ENCODE measurements around the gene ANK2.

ANK2 gene

GRCh38 chr4:113270520-113271319 lies 221.3 kb downstream of the ANK2 start:
- Histone ChIP-seq H3K9ac (no peak overlapping the region), H3K4me3 (IDR thresholded peaks at IDR 0.05; ENCODE audit: insufficient read depth, low read depth, low read length) (no peak overlapping the region)
- TF ChIP-seq, protein P1, sequence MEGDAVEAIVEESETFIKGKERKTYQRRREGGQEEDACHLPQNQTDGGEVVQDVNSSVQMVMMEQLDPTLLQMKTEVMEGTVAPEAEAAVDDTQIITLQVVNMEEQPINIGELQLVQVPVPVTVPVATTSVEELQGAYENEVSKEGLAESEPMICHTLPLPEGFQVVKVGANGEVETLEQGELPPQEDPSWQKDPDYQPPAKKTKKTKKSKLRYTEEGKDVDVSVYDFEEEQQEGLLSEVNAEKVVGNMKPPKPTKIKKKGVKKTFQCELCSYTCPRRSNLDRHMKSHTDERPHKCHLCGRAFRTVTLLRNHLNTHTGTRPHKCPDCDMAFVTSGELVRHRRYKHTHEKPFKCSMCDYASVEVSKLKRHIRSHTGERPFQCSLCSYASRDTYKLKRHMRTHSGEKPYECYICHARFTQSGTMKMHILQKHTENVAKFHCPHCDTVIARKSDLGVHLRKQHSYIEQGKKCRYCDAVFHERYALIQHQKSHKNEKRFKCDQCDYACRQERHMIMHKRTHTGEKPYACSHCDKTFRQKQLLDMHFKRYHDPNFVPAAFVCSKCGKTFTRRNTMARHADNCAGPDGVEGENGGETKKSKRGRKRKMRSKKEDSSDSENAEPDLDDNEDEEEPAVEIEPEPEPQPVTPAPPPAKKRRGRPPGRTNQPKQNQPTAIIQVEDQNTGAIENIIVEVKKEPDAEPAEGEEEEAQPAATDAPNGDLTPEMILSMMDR (conservative IDR thresholded peaks at IDR 0.05; ENCODE audit: low read depth, low read length) = no peak

GRCh38 chr4:113272523-113272922 lies 223.1 kb downstream of the ANK2 start:
- no peaks in the 10 kb centered on the region for H3K27me3 ChIP-seq (ENCODE audit: insufficient read depth, low read depth)
- no peak overlapping the region for H3K27ac ChIP-seq
- no peak overlapping the region for H3K4me3 ChIP-seq (IDR thresholded peaks at IDR 0.05; ENCODE audit: insufficient read depth, low read depth, low read length)
- H3K4me1 ChIP-seq (ENCODE audit: low read depth, poor library complexity, severe bottlenecking) = no peaks in the 10 kb centered on the region
- no peak overlapping the region for H3K9ac ChIP-seq
- H3K79me2 ChIP-seq (ENCODE audit: insufficient read depth, low read depth) = no peaks in the 10 kb centered on the region
- TF ChIP-seq, protein P1 (conservative IDR thresholded peaks at IDR 0.05; ENCODE audit: low read depth, low read length) = no peak
- no peak overlapping the region for H3K4me2 ChIP-seq
- no peak overlapping the region for H2AFZ ChIP-seq (ENCODE audit: low read depth)
- no peaks in the 10 kb centered on the region for H4K20me1 ChIP-seq (ENCODE audit: insufficient read depth)
- no peaks in the 10 kb centered on the region for H3K36me3 ChIP-seq (ENCODE audit: insufficient read depth)

More at GRCh38 chr4:113270520-113271319, 221.3 kb downstream of the ANK2 start:
- Histone ChIP-seq H3K79me2 (ENCODE audit: insufficient read depth, low read depth) (no peaks in the 10 kb centered on the region), H3K36me3 (ENCODE audit: insufficient read depth) (no peaks in the 10 kb centered on the region), H3K27me3 (ENCODE audit: insufficient read depth, low read depth) (no peaks in the 10 kb centered on the region), H3K4me2 (no peak overlapping the region), H3K4me1 (ENCODE audit: low read depth, poor library complexity, severe bottlenecking) (no peaks in the 10 kb centered on the region), H4K20me1 (ENCODE audit: insufficient read depth) (no peaks in the 10 kb centered on the region), H3K27ac (no peak overlapping the region), H2AFZ (ENCODE audit: low read depth) (no peak overlapping the region)

DNA sequence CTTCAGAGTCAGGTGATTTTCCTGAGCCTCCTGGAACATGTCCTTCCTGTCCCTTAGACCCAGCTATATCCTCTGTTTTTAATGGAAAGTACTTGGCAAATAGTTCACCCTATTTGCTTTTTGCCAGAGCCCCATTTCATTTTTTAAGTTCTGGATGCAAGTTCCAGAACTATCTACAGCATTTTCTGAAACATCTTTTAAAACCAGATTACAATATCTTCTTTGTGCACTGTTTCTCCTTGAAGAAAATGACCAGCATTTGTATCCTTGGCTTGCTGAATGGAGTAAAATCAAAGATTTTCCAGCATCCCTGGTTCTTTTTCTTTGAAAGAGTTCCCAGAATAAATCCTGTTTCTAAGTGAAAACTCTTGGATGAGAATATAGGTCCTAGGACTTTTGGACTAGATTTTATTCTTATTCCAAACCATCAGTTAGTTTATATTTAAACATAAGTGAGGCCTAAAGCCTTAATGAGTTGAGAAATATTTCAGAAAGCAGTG lies 224.3 kb downstream of the ANK2 start:
- Histone ChIP-seq H3K4me1 (ENCODE audit: low read depth, poor library complexity, severe bottlenecking) (no peaks in the 10 kb centered on the region), H3K4me2 (no peak overlapping the region), H4K20me1 (ENCODE audit: insufficient read depth) (no peaks in the 10 kb centered on the region), H3K36me3 (ENCODE audit: insufficient read depth) (no peaks in the 10 kb centered on the region), H3K79me2 (ENCODE audit: insufficient read depth, low read depth) (no peaks in the 10 kb centered on the region), H2AFZ (ENCODE audit: low read depth) (no peak overlapping the region), H3K27me3 (ENCODE audit: insufficient read depth, low read depth) (no peaks in the 10 kb centered on the region), H3K4me3 (IDR thresholded peaks at IDR 0.05; ENCODE audit: insufficient read depth, low read depth, low read length) (no peak overlapping the region), H3K9ac (no peak overlapping the region), H3K27ac (no peak overlapping the region)
- TF ChIP-seq, protein P1 (conservative IDR thresholded peaks at IDR 0.05; ENCODE audit: low read depth, low read length) = no peak

DNA sequence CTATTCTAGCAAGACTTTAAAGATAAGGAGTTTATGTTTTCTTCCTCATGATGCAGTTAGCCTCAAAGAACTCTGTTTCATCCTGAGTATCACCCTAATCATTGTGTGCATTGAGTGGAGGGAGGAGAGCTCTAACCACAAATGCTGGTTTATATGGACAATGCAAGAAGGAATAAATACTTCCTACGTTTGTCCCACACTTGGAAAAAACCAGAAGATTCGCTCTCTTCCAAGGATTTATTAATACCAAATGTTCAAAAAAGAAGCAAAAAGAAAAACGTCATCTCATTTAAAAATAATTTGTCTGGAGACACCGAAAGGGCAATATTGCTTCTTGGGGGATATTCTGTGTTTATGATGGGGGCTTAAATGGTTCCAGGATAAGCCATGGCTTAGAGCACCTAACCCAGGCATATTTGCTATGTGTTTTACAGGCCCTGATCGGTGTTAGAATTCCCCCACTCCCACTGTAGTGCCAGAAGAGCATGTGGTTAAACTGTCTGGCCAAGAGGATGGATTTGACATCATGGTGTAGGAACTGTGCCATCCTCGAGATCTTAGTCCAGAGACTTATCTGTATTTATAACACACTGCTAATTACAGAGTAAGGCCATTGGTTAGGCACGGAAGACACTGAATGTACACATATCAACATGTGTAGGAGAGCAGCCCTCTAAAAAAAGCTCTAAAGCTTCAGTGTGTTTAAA lies 227.2 kb downstream of the ANK2 start:
- H3K79me2 ChIP-seq (ENCODE audit: insufficient read depth, low read depth) = no peaks in the 10 kb centered on the region
- no peaks in the 10 kb centered on the region for H3K4me1 ChIP-seq (ENCODE audit: low read depth, poor library complexity, severe bottlenecking)
- no peak overlapping the region for H3K9ac ChIP-seq
- no peaks in the 10 kb centered on the region for H3K36me3 ChIP-seq (ENCODE audit: insufficient read depth)
- TF ChIP-seq, protein P1 (conservative IDR thresholded peaks at IDR 0.05; ENCODE audit: low read depth, low read length) = no peak
- no peak overlapping the region for H3K4me3 ChIP-seq (IDR thresholded peaks at IDR 0.05; ENCODE audit: insufficient read depth, low read depth, low read length)
- no peak overlapping the region for H3K27ac ChIP-seq
- no peaks in the 10 kb centered on the region for H3K27me3 ChIP-seq (ENCODE audit: insufficient read depth, low read depth)
- no peaks in the 10 kb centered on the region for H4K20me1 ChIP-seq (ENCODE audit: insufficient read depth)
- no peak overlapping the region for H3K4me2 ChIP-seq
- H2AFZ ChIP-seq (ENCODE audit: low read depth) = no peak overlapping the region
